ENCODE results near the gene PLD4. TPM values are rescaled to one million over a fixed set of nuclear protein-coding genes. Genes with fewer than 3 reads are reported as not detected.

Gene PLD4
- total RNA-seq, 1 donor from 2014 or later: 0.16 TPM

DNA sequence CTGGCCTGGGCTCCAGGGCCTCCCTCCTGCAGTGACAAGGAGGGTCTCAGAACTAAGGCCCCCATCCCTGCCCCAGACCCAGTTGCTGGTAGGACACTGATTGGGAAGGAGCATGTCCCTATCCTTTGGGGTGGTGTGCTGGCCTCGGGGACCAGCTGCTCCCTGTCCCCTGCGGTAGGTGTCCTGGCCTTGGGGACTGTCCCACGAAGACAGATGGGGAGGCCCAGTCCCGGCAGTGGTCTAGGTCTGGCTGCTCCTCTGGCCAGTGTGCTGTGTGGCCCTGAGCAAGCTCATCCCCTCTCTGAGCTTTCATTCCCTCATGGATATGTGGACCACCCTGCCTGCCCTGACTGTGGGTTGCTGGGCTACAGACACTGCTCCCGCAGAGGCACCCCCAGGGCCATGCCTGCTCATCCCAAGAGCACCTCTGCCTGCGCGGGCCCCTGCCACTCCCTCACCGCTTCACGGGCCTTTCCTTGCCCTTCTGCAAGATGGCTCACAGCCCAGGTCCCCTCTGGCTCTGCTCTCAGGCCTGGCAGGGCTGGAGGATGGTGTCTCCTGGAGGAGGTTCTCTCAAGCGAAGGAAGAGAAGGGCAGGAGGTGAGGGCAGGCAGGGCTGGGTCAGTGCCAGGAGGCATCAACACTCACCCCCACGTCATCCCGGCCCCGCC is 41.0 kb downstream of the PLD4 start:
- Mint-ChIP-seq H3K27me3 (ENCODE audit: low read depth) (peaks cover 6% of the 10 kb centered on the region), H3K36me3 (ENCODE audit: low read depth) (no peaks in the 10 kb centered on the region), H3K4me3 (ENCODE audit: low read depth) (no peak overlapping the region), H3K4me1 (ENCODE audit: low read depth) (no peaks in the 10 kb centered on the region), H3K9me3 (no peaks in the 10 kb centered on the region), H3K27ac (no peak overlapping the region)
- no peak for DNase-seq (ENCODE audit: low spot score)
- intact Hi-C loops (cut with micrococcal nuclease): no loop called here

GRCh38 chr14:104966261-104966865 is 41.7 kb downstream of the PLD4 start:
- intact Hi-C loops (cut with micrococcal nuclease): no loop called here
- Mint-ChIP-seq H3K9me3 (no peaks in the 10 kb centered on the region), H3K27me3 (ENCODE audit: low read depth) (peaks cover 6% of the 10 kb centered on the region), H3K27ac (no peak overlapping the region), H3K4me3 (ENCODE audit: low read depth) (no peak overlapping the region), H3K4me1 (ENCODE audit: low read depth) (no peaks in the 10 kb centered on the region), H3K36me3 (ENCODE audit: low read depth) (no peaks in the 10 kb centered on the region)
- no peak for DNase-seq (ENCODE audit: low spot score)

- no peaks in the 10 kb centered on the region for H3K9me3 Mint-ChIP-seq
- no peaks in the 10 kb centered on the region for H3K36me3 Mint-ChIP-seq (ENCODE audit: low read depth)
- H3K4me1 Mint-ChIP-seq (ENCODE audit: low read depth): no peaks in the 10 kb centered on the region
- H3K4me3 Mint-ChIP-seq (ENCODE audit: low read depth): no peak overlapping the region
- no peak overlapping the region for H3K27ac Mint-ChIP-seq
- no peak for DNase-seq (ENCODE audit: low spot score)
- intact Hi-C loops (cut with micrococcal nuclease): no loop called here
- H3K27me3 Mint-ChIP-seq (ENCODE audit: low read depth): peaks cover 6% of the 10 kb centered on the region
These were observed 42.3 kb downstream of the PLD4 start for GRCh38 chr14:104966981-104967385.

DNA sequence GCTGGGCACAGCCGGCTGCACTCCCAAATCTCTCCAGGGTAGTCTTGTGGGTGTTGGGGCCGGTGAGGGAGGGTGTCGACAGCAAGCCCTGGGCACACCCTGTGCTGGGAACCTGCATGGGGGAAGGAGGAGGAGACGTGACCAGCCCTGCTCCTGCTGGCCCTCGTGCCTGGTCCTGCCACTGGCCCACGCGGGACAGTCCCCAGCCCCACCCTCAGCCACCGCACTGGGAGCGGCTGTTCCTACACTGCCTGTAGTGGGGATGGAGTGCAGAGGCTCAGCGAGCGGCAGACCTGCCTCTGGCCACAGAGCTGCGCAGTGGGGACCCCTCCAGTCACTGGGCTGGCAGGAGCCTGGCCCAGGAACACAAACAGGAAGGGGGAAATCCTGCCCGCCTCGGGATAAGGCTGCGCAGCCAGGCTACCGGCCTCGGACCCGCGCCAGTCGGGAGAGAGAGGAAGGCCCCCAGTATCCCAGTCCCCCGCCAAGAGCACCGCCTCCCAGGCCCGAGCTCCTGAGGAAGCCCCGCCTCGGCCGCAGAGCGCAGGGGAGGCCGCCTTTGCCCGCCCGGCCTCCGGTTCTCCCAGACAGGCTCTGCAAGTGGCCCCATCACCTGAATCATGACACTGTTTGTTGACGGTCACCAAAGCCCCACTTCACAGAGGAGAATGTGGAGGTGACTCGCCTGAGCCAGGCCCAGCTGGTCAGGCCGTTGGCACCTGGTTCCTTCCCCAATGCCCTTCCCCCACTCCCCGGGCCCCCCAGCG is 42.9 kb downstream of the PLD4 start:
- intact Hi-C loops (cut with micrococcal nuclease): no loop called here
- no peaks in the 10 kb centered on the region for H3K4me1 Mint-ChIP-seq (ENCODE audit: low read depth)
- no peaks in the 10 kb centered on the region for H3K9me3 Mint-ChIP-seq
- no peak for DNase-seq (ENCODE audit: low spot score)
- peaks cover 6% of the 10 kb centered on the region for H3K27me3 Mint-ChIP-seq (ENCODE audit: low read depth)
- no peaks in the 10 kb centered on the region for H3K36me3 Mint-ChIP-seq (ENCODE audit: low read depth)
- no peak overlapping the region for H3K4me3 Mint-ChIP-seq (ENCODE audit: low read depth)
- H3K27ac Mint-ChIP-seq: no peak overlapping the region

GRCh38 chr14:104968153-104968527 is 43.5 kb downstream of the PLD4 start:
- Mint-ChIP-seq H3K27ac (no peak overlapping the region), H3K27me3 (ENCODE audit: low read depth) (peaks cover 5% of the 10 kb centered on the region), H3K4me1 (ENCODE audit: low read depth) (no peaks in the 10 kb centered on the region), H3K4me3 (ENCODE audit: low read depth) (no peak overlapping the region), H3K36me3 (ENCODE audit: low read depth) (no peaks in the 10 kb centered on the region), H3K9me3 (no peaks in the 10 kb centered on the region)
- DNase-seq (ENCODE audit: low spot score): no peak
- intact Hi-C loops (cut with micrococcal nuclease): no loop called here

GRCh38 chr14:104968541-104969401 is 44.1 kb downstream of the PLD4 start:
- no peaks in the 10 kb centered on the region for H3K9me3 Mint-ChIP-seq
- H3K4me1 Mint-ChIP-seq (ENCODE audit: low read depth): no peaks in the 10 kb centered on the region
- peaks cover 5% of the 10 kb centered on the region for H3K27me3 Mint-ChIP-seq (ENCODE audit: low read depth)
- H3K36me3 Mint-ChIP-seq (ENCODE audit: low read depth): no peaks in the 10 kb centered on the region
- intact Hi-C loops (cut with micrococcal nuclease): no loop called here
- DNase-seq (ENCODE audit: low spot score): no peak
- H3K27ac Mint-ChIP-seq: no peak overlapping the region
- no peak overlapping the region for H3K4me3 Mint-ChIP-seq (ENCODE audit: low read depth)

DNA sequence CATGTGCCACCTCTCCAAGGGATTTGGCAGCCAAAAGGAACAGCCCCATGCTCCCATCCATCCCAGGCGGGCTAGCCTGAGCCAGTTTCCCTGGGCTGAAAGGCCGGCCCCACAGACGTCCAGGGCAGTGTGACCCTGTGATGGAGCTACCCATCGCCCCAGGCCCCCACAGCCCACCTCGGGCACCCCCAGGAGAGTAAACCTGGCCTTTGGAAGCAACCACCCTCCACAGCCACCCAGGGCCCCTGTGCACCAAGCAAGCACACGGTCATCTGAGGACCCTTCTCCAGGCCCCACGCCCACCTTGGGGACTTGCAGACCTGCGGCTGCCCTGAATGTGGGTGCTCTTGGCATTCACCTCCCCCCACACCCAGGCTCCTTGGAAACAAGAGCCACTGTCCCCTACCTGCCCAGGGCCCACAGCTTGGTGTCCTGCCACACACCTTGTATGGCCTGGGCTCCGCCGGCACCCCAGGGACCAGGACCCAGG is 45.1 kb downstream of the PLD4 start:
- Mint-ChIP-seq H3K4me3 (ENCODE audit: low read depth) (no peak overlapping the region), H3K4me1 (ENCODE audit: low read depth) (no peaks in the 10 kb centered on the region), H3K27me3 (ENCODE audit: low read depth) (peaks cover 5% of the 10 kb centered on the region), H3K27ac (no peak overlapping the region), H3K9me3 (no peaks in the 10 kb centered on the region), H3K36me3 (ENCODE audit: low read depth) (no peaks in the 10 kb centered on the region)
- DNase-seq (ENCODE audit: low spot score): no peak
- intact Hi-C loops (cut with micrococcal nuclease): no loop called here

DNA sequence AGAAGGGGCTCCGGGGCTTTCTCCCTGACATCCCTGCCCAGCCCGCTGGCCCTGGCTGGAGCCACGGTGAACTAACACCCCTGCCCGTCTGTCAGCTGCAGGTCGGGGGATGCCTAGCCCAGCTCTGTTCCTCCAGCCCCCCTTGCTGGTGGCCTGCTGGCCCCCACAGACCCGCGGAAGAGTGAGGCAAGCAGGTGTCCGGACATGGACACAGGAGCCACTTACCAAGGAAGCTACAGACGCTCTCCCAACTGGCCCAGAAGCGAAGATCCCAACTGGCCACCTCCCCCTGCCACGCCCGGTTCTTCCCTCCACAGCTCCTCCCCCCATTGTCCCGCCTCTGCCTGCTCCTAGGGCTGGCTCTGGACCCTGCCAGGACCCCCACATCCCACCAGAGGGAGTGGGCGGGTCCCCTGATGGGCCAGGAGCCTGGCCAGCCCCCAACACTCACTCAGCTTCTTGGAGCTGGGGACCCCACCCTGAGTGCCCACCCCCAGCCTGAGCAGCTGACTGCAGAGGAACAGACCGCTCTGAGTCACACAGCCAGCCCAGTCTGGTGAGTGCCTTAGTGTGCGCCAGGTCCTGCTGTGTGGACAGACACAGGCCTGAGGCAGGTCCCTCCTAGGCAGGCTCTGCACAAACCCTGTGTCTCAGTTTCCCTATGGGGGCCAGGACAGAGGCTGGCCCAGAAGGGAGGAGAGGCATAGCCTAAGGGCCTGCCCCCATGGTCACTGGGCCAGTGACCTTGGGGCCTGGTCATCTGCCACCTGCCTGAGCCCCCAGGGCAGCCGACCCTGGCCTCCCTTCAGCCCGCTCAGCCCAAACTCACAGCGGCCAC is 45.8 kb downstream of the PLD4 start:
- Mint-ChIP-seq H3K27me3 (ENCODE audit: low read depth) (peaks cover 3% of the 10 kb centered on the region), H3K4me1 (ENCODE audit: low read depth) (no peaks in the 10 kb centered on the region), H3K9me3 (no peaks in the 10 kb centered on the region), H3K4me3 (ENCODE audit: low read depth) (no peak overlapping the region), H3K36me3 (ENCODE audit: low read depth) (no peaks in the 10 kb centered on the region), H3K27ac (no peak overlapping the region)
- no peak for DNase-seq (ENCODE audit: low spot score)
- intact Hi-C loops (cut with micrococcal nuclease): no loop called here

- no peak overlapping the region for H3K4me3 Mint-ChIP-seq (ENCODE audit: low read depth)
These were observed 47.0 kb downstream of the PLD4 start for GRCh38 chr14:104971447-104972240.

DNA sequence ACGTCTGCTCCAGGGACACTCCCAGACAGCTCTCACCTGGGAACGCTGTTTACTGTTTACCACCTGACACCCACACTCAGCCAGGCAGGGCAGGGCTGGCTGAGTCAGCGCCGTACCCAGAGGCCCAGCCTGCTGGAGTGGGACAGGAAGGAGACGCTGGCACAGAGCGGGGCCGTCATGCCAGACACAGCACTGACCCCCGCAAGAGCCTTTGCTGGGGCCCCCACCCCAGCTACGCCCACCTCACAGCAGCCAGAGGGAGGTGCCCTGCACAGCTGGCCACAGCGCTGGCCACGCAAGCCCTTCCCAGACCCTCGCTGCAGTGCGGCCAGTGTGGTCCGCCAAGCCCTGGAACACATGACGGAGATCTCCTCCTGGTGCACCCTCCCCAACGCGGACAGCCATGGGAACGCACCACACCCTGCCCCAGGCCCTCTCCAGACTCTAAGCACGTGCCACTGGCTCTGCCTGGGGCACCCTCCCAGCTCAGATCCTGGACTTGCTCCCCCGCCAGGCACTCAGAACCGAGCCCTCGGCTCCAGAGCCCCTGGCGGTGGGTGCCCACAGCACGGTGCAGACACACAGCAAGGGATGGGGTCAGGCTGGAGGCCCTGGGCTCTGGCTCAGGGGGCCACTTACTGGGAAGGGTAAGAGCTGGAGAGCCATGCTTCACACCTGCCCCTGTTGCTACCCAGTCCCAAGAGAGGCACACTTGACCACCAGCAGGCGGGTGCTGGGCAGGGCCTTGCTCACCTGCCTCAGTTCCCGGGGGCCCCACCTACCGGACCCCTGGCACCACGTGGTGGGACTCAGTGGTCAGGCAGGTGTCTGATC is 47.8 kb downstream of the PLD4 start:
- Mint-ChIP-seq H3K9me3 (no peaks in the 10 kb centered on the region), H3K27me3 (ENCODE audit: low read depth) (peaks cover 6% of the 10 kb centered on the region), H3K4me1 (ENCODE audit: low read depth) (peaks cover 3% of the 10 kb centered on the region), H3K27ac (no peak overlapping the region), H3K36me3 (ENCODE audit: low read depth) (no peaks in the 10 kb centered on the region), H3K4me3 (ENCODE audit: low read depth) (no peak overlapping the region)
- DNase-seq (ENCODE audit: low spot score): no peak
- intact Hi-C loops (cut with micrococcal nuclease): no loop called here

More at GRCh38 chr14:104971447-104972240, 47.0 kb downstream of the PLD4 start:
- H3K36me3 Mint-ChIP-seq (ENCODE audit: low read depth): no peaks in the 10 kb centered on the region
- no peak for DNase-seq (ENCODE audit: low spot score)
- intact Hi-C loops (cut with micrococcal nuclease): no loop called here
- no peak overlapping the region for H3K27ac Mint-ChIP-seq
- peaks cover 3% of the 10 kb centered on the region for H3K4me1 Mint-ChIP-seq (ENCODE audit: low read depth)
- no peaks in the 10 kb centered on the region for H3K9me3 Mint-ChIP-seq
- H3K27me3 Mint-ChIP-seq (ENCODE audit: low read depth): peaks cover 6% of the 10 kb centered on the region

- DNase-seq (ENCODE audit: low spot score): no peak
- H3K27ac Mint-ChIP-seq: no peak overlapping the region
These were observed 48.4 kb downstream of the PLD4 start for GRCh38 chr14:104973135-104973384.

More at GRCh38 chr14:104973135-104973384, 48.4 kb downstream of the PLD4 start:
- Mint-ChIP-seq H3K27me3 (ENCODE audit: low read depth) (peaks cover 9% of the 10 kb centered on the region), H3K9me3 (no peaks in the 10 kb centered on the region), H3K36me3 (ENCODE audit: low read depth) (no peaks in the 10 kb centered on the region), H3K4me1 (ENCODE audit: low read depth) (peaks cover 5% of the 10 kb centered on the region), H3K4me3 (ENCODE audit: low read depth) (no peak overlapping the region)
- intact Hi-C loops (cut with micrococcal nuclease): no loop called here

All from activated T-helper 2 cell treated with anti-CD3 and anti-CD28 coated beads, Interferon-gamma antibody, Interleukin-2, Interleukin-4, amounts not matched to agents 10 μg/mL and 5 μg/mL and 100 μg/mL, durations not matched to agents 14 hours and 24 hours and 36 hours (primary cell).